K562 (cell line): Measurements from ENCODE around the gene PRM1. TPM values are rescaled to one million over a fixed set of nuclear protein-coding genes. Genes with fewer than 3 reads are reported as not detected.
A peak's percentile ranks its signal among the peaks of the same experiment; 100 is the strongest.

Experiments used
- CEBPG ChIP-seq, 3 experiments: fragments of 200-800 bp in 1 of 3; sonication (Bioruptor generic) in 1 of 3; sonication (generic) in 1 of 3; formaldehyde crosslinking in 1 of 3; IDR thresholded peaks in 2 of 3; conservative IDR thresholded peaks in 1 of 3; 2 replicates each; pipeline versions ENCODE4 v1.6.1 to v1.8.0; 2016 to 2022; ENCODE audit warnings: missing compliant biosample characterization in 2 of 3, missing genetic modification characterization in 2 of 3, mild to moderate bottlenecking in 1 of 3, missing genetic modification reagents in 1 of 3
- FOXJ2 ChIP-seq: fragments of 200-800 bp; sonication (Bioruptor generic); IDR thresholded peaks from 2 replicates; pipeline ENCODE4 v1.6.1; 2016; ENCODE audit warnings: missing genetic modification characterization, missing compliant biosample characterization
- LARP7 ChIP-seq: fragments of 450-650 bp; IDR thresholded peaks from 2 replicates; pipeline ENCODE4 v1.6.1; 2016
- STAG1 ChIP-seq: sonication (generic); formaldehyde crosslinking; IDR thresholded peaks from 2 replicates; pipeline ENCODE4 v1.5.0; 2020; ENCODE audit warnings: missing genetic modification reagents, borderline replicate concordance
- WHSC1 ChIP-seq: IDR thresholded peaks from one replicate; pipeline ENCODE4 v1.6.1; 2012; ENCODE audit warnings: low read length, control low read depth, inconsistent platforms
- ZZZ3 ChIP-seq: fragments of 450-650 bp; IDR thresholded peaks from 2 replicates; pipeline ENCODE4 v1.6.1; 2016; ENCODE audit warnings: antibody characterized with exemption, mild to moderate bottlenecking, moderate library complexity
- polyA plus RNA-seq, 8 experiments: library from polyadenylated mRNA; depleted of rRNA in 4 of 8; stranded (reverse) in 5 of 8; unstranded in 3 of 8; fragments of >200 nt; fragmentation: Nextera tagmentation in 2 of 8; fragmentation: Illumina TruSeq in 1 of 8; extraction: Ambion mirVana in 2 of 8; extraction: Trizol in 1 of 8; gene quantifications; 2 replicates each; pipeline versions ENCODE4 v1.2.1 to v1.2.3, GENCODE V29; 2011 to 2014; ENCODE audit warnings: inconsistent platforms in 1 of 8, missing spikeins in 1 of 8
- total RNA-seq, 7 experiments: library from RNA; depleted of rRNA in 6 of 7; stranded (reverse); fragments of >200 nt in 6 of 7; fragmentation: Illumina TruSeq in 2 of 7; extraction: Trizol in 2 of 7; gene quantifications; 2 replicates each; pipeline versions ENCODE4 v1.2.1 to v1.2.3, GENCODE V29; 2011 to 2021; ENCODE audit warnings: low replicate concordance in 1 of 7
- TF ChIP-seq, protein P1 (sequence below), 2 experiments: fragments of 250-450 bp in 1 of 2; fragments of 450-650 bp in 1 of 2; sonication (Bioruptor Pico) in 1 of 2; IDR thresholded peaks; 2 replicates each; pipeline versions ENCODE4 v1.6.1 to v1.8.0; 2016 to 2021; ENCODE audit warnings: mild to moderate bottlenecking in 2 of 2, moderate library complexity in 2 of 2, missing compliant biosample characterization in 1 of 2, missing genetic modification characterization in 1 of 2
- TF ChIP-seq, protein P2 (sequence below): fragments of 450-650 bp; IDR thresholded peaks from 2 replicates; pipeline ENCODE4 v1.6.1; 2016; ENCODE audit warnings: mild to moderate bottlenecking, moderate library complexity
- TF ChIP-seq, protein P3 (sequence below): sonication (generic); formaldehyde crosslinking; IDR thresholded peaks from 2 replicates; pipeline ENCODE4 v1.8.1; 2022; ENCODE audit warnings: missing genetic modification reagents

PRM1 gene
- total and polyA plus RNA-seq, 9 of the 15 experiments (the other 6 are each of a cell fraction or from before 2014, with no cell fraction given): not detected

DNA sequence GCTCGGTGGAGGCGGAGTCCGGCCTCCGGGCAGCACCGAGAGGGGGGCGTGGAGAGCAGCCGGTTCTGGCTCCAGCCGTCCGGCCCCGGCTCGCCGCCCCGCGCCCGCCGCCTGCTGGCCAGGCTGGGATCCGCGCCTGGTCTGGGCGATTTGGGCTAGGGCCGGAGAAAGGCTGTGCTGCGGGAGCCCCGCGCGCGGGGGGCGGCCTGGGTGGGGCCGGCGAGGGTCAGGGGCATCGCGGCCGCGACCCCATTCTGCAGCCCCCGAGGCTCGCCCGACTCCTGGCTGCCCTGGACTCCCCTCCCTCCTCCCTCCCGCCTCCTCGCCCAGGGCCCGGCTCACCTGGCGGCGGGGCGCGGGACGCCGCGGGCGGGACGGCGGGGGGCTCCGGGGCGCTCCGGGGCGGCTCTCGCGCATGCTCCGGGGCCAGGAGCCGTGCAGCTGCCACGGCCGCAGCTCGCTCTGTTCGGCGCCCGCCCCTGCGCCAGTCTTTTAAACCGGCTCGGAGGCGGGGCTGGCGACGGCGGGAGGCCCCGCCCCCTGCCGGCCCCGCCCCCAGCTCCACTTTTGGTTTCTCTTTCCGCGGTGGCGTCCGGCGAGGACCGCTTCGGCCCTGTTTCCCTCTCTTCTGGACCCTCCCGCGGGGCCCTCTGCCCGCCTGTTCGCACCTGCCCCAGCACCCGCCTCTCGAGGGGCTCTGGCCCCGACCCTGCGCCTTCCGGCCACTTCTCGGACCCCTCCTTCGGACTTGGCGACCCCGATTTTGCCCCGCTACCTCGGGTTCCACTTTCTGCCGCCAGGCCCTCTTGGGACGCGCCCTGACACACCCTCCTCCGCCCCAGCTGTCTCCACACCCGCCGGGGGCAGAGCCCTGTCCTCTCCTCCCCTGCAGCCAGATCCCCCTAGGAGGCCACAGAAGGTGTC lies 25.1 kb downstream of the PRM1 start, which contains the start of gene SOCS1 (continued):
- TF ChIP-seq, protein P1, sequence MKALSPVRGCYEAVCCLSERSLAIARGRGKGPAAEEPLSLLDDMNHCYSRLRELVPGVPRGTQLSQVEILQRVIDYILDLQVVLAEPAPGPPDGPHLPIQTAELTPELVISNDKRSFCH (CRISPR knock-in tag; IDR thresholded peaks at IDR 0.05): no peak
- TF ChIP-seq, protein P1 (tag; IDR thresholded peaks at IDR 0.05): peak; percentile 41; the same call in 1 of the 2 replicates
- TF ChIP-seq STAG1 (CRISPR knock-in tag): peak; percentile 82
- TF ChIP-seq FOXJ2 (tag): 0 out of 2 replicates have a peak, but pooled peaks have one; percentile 35
- TF ChIP-seq WHSC1: no peak
- TF ChIP-seq, protein P2, sequence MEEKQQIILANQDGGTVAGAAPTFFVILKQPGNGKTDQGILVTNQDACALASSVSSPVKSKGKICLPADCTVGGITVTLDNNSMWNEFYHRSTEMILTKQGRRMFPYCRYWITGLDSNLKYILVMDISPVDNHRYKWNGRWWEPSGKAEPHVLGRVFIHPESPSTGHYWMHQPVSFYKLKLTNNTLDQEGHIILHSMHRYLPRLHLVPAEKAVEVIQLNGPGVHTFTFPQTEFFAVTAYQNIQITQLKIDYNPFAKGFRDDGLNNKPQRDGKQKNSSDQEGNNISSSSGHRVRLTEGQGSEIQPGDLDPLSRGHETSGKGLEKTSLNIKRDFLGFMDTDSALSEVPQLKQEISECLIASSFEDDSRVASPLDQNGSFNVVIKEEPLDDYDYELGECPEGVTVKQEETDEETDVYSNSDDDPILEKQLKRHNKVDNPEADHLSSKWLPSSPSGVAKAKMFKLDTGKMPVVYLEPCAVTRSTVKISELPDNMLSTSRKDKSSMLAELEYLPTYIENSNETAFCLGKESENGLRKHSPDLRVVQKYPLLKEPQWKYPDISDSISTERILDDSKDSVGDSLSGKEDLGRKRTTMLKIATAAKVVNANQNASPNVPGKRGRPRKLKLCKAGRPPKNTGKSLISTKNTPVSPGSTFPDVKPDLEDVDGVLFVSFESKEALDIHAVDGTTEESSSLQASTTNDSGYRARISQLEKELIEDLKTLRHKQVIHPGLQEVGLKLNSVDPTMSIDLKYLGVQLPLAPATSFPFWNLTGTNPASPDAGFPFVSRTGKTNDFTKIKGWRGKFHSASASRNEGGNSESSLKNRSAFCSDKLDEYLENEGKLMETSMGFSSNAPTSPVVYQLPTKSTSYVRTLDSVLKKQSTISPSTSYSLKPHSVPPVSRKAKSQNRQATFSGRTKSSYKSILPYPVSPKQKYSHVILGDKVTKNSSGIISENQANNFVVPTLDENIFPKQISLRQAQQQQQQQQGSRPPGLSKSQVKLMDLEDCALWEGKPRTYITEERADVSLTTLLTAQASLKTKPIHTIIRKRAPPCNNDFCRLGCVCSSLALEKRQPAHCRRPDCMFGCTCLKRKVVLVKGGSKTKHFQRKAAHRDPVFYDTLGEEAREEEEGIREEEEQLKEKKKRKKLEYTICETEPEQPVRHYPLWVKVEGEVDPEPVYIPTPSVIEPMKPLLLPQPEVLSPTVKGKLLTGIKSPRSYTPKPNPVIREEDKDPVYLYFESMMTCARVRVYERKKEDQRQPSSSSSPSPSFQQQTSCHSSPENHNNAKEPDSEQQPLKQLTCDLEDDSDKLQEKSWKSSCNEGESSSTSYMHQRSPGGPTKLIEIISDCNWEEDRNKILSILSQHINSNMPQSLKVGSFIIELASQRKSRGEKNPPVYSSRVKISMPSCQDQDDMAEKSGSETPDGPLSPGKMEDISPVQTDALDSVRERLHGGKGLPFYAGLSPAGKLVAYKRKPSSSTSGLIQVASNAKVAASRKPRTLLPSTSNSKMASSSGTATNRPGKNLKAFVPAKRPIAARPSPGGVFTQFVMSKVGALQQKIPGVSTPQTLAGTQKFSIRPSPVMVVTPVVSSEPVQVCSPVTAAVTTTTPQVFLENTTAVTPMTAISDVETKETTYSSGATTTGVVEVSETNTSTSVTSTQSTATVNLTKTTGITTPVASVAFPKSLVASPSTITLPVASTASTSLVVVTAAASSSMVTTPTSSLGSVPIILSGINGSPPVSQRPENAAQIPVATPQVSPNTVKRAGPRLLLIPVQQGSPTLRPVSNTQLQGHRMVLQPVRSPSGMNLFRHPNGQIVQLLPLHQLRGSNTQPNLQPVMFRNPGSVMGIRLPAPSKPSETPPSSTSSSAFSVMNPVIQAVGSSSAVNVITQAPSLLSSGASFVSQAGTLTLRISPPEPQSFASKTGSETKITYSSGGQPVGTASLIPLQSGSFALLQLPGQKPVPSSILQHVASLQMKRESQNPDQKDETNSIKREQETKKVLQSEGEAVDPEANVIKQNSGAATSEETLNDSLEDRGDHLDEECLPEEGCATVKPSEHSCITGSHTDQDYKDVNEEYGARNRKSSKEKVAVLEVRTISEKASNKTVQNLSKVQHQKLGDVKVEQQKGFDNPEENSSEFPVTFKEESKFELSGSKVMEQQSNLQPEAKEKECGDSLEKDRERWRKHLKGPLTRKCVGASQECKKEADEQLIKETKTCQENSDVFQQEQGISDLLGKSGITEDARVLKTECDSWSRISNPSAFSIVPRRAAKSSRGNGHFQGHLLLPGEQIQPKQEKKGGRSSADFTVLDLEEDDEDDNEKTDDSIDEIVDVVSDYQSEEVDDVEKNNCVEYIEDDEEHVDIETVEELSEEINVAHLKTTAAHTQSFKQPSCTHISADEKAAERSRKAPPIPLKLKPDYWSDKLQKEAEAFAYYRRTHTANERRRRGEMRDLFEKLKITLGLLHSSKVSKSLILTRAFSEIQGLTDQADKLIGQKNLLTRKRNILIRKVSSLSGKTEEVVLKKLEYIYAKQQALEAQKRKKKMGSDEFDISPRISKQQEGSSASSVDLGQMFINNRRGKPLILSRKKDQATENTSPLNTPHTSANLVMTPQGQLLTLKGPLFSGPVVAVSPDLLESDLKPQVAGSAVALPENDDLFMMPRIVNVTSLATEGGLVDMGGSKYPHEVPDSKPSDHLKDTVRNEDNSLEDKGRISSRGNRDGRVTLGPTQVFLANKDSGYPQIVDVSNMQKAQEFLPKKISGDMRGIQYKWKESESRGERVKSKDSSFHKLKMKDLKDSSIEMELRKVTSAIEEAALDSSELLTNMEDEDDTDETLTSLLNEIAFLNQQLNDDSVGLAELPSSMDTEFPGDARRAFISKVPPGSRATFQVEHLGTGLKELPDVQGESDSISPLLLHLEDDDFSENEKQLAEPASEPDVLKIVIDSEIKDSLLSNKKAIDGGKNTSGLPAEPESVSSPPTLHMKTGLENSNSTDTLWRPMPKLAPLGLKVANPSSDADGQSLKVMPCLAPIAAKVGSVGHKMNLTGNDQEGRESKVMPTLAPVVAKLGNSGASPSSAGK: peak; percentile 64; the same call in 1 of the 2 replicates
- TF ChIP-seq CEBPG (CRISPR knock-in tag; IDR thresholded peaks at IDR 0.05): no peak
- no peak for TF ChIP-seq CEBPG (tag; conservative IDR thresholded peaks at IDR 0.05 in 1 of 2, IDR thresholded peaks at IDR 0.05 in 1 of 2)
- peak; percentile 53; the same call in 1 of the 2 replicates for TF ChIP-seq LARP7
- TF ChIP-seq ZZZ3: no peak
- TF ChIP-seq, protein P3, sequence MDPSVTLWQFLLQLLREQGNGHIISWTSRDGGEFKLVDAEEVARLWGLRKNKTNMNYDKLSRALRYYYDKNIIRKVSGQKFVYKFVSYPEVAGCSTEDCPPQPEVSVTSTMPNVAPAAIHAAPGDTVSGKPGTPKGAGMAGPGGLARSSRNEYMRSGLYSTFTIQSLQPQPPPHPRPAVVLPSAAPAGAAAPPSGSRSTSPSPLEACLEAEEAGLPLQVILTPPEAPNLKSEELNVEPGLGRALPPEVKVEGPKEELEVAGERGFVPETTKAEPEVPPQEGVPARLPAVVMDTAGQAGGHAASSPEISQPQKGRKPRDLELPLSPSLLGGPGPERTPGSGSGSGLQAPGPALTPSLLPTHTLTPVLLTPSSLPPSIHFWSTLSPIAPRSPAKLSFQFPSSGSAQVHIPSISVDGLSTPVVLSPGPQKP (CRISPR knock-in tag): no peak
